Measurements from ENCODE around the gene NIPSNAP2.

- TF ChIP-seq CTCF (IDR thresholded peaks at IDR 0.05) (no peak), POLR2AphosphoS5 (IDR thresholded peaks at IDR 0.05) (no peak), POLR2A (IDR thresholded peaks at IDR 0.05) (no peak)
Measured at GRCh38 chr7:55980266-55980665, 15.9 kb downstream of the NIPSNAP2 start.

Measured in stomach (tissue), 4 donors.